ENCODE results near the gene EXOC3L1.

DNA sequence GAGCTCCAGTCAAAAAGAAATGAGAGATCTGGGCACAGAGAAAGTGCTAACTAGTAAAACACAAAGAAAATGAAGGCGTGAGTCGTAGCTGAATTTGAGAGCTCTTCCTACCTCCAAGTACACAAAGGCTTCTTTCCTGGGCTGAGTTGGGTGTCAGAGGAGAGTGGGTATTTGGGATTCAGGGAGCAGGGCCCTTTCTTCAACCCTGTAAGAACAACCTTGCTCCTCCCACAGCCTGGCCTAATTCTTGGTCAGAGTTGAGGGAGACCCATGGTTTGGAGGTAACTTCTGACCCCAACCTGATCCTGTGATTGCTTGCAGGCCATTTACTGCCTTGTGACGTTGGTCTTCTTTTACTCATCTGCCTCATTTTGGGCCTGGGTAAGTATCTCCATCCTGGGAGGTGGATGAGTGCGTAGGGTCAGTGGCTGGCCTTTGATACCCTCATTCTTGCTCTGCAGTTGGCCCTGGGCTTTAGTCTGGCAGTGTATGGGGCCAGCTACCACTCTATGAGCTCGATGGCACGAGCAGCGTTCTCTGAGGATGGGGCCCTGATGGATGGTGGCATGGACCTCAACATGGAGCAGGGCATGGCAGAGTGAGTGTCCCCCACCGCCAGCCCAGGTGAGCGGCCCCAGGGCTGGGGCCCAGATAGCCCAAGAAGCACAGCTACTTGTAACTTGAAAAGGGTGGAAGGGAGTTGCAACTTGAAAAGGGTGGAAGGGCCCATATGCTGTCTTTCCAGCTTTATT, 38.3 kb upstream of the EXOC3L1 start:
- TF ChIP-seq POLR2AphosphoS5 (IDR thresholded peaks at IDR 0.05; ENCODE audit: insufficient read depth in 1 of 2, low read depth in 1 of 2) (no peak), POLR2A (IDR thresholded peaks at IDR 0.05) (no peak)
- TF ChIP-seq, protein P1, sequence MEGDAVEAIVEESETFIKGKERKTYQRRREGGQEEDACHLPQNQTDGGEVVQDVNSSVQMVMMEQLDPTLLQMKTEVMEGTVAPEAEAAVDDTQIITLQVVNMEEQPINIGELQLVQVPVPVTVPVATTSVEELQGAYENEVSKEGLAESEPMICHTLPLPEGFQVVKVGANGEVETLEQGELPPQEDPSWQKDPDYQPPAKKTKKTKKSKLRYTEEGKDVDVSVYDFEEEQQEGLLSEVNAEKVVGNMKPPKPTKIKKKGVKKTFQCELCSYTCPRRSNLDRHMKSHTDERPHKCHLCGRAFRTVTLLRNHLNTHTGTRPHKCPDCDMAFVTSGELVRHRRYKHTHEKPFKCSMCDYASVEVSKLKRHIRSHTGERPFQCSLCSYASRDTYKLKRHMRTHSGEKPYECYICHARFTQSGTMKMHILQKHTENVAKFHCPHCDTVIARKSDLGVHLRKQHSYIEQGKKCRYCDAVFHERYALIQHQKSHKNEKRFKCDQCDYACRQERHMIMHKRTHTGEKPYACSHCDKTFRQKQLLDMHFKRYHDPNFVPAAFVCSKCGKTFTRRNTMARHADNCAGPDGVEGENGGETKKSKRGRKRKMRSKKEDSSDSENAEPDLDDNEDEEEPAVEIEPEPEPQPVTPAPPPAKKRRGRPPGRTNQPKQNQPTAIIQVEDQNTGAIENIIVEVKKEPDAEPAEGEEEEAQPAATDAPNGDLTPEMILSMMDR (IDR thresholded peaks at IDR 0.05) = no peak

All from vagina (tissue), 2 donors.